GM12891 (cell line): ENCODE measurements around the gene FGD5.

ENCODE experiments used
- POLR2A ChIP-seq: IDR thresholded peaks from 2 replicates; pipeline ENCODE4 v1.6.1; 2011; ENCODE audit warnings: low read depth, low read length, control low read depth
- POLR2AphosphoS5 ChIP-seq: IDR thresholded peaks from 2 replicates; pipeline ENCODE4 v1.6.1; 2011; ENCODE audit warnings: low read depth, low read length, control low read depth
- TAF1 ChIP-seq: IDR thresholded peaks from 2 replicates; pipeline ENCODE4 v1.6.1; 2011; ENCODE audit warnings: low read depth, low read length, control low read depth

- TF ChIP-seq POLR2A (no peak), TAF1 (no peak), POLR2AphosphoS5 (no peak)
These were observed 48.2 kb upstream of the FGD5 start for GRCh38 chr3:14770591-14770990.
